PFSK-1 (cell line): ENCODE results near the gene MYL3.

ENCODE experiments used
- FOXP2 ChIP-seq: optimal IDR thresholded peaks from 2 replicates; pipeline ENCODE3; 2011; ENCODE audit warnings: borderline replicate concordance, control low read depth, inconsistent platforms; ENCODE audit not compliant: insufficient read depth; ENCODE audit errors: extremely low read length, extremely low read depth
- POLR2AphosphoS5 ChIP-seq: IDR thresholded peaks from 2 replicates; pipeline ENCODE4 v1.6.1; 2012; ENCODE audit warnings: low read depth, mild to moderate bottlenecking, control low read depth, low read length, moderate library complexity
- REST ChIP-seq, 2 experiments: IDR thresholded peaks; 2 replicates each; pipeline versions ENCODE4 v1.6.1 to v1.8.0; 2011 to 2012; ENCODE audit warnings: low read depth in 2 of 2, low read length in 2 of 2, control low read depth in 1 of 2, inconsistent platforms in 1 of 2, mild to moderate bottlenecking in 1 of 2, moderate library complexity in 1 of 2; ENCODE audit not compliant: insufficient read depth in 1 of 2
- SIN3A ChIP-seq: IDR thresholded peaks from 2 replicates; pipeline ENCODE4 v1.6.1; 2012; ENCODE audit warnings: mild to moderate bottlenecking, low read length, moderate library complexity, borderline replicate concordance; ENCODE audit not compliant: insufficient read depth
- TAF1 ChIP-seq: IDR thresholded peaks from 2 replicates; pipeline ENCODE4 v1.6.1; 2012; ENCODE audit warnings: low read length, control low read depth, borderline replicate concordance; ENCODE audit not compliant: insufficient read depth

MYL3 gene

GRCh38 chr3:46905213-46905560, 41.9 kb upstream of the MYL3 start:
- TF ChIP-seq POLR2AphosphoS5 = no peak
- no peak for TF ChIP-seq TAF1
- TF ChIP-seq SIN3A = no peak
- no peak for TF ChIP-seq FOXP2
- TF ChIP-seq REST (IDR thresholded peaks at IDR 0.05; ENCODE audit: insufficient read depth in 1 of 2, low read depth in 2 of 2, low read length in 2 of 2) = no peak

- no peak for TF ChIP-seq SIN3A
- no peak for TF ChIP-seq TAF1
- TF ChIP-seq FOXP2 = no peak
- TF ChIP-seq REST (IDR thresholded peaks at IDR 0.05; ENCODE audit: insufficient read depth in 1 of 2, low read depth in 2 of 2, low read length in 2 of 2) = no peak
- TF ChIP-seq POLR2AphosphoS5 = no peak
Observed at GRCh38 chr3:46904303-46905212, 41.3 kb upstream of the MYL3 start.

- TF ChIP-seq TAF1 (no peak), FOXP2 (no peak), POLR2AphosphoS5 (no peak), REST (IDR thresholded peaks at IDR 0.05; ENCODE audit: insufficient read depth in 1 of 2, low read depth in 2 of 2, low read length in 2 of 2) (no peak)
Observed at GRCh38 chr3:46903341-46904302, 40.4 kb upstream of the MYL3 start.

GRCh38 chr3:46902188-46902631, 39.0 kb upstream of the MYL3 start:
- TF ChIP-seq FOXP2 (no peak), TAF1 (no peak), REST (IDR thresholded peaks at IDR 0.05; ENCODE audit: insufficient read depth in 1 of 2, low read depth in 2 of 2, low read length in 2 of 2) (no peak), POLR2AphosphoS5 (no peak), SIN3A (no peak)
